ENCODE measurements around the gene USP5.
"Not testable (repeated sequence)": the region's sequence is repeated elsewhere in the genome, so short reads cannot be mapped to it uniquely, and the experiment has no call there.

The USP5 gene

GRCh38 chr12:6904280-6905276 lies 52.6 kb downstream of the USP5 start, which contains the start of gene LRRC23:
Gene LRRC23, plus strand, starts transcription at chr12:6904822. Its CDS starts 812 bp downstream, at chr12:6905634.
- DNase-seq (ENCODE audit: low read depth, low spot score) = peak; percentile 95
- in situ Hi-C loops (cut with HindIII; ENCODE audit: low sequenced_read_pairs) = no loop called here
- TF ChIP-seq CTCF (IDR thresholded peaks at IDR 0.05; ENCODE audit: low read depth, low read length) = no peak
- H3K4me3 ChIP-seq (ENCODE audit: low read depth, low read length) = peak within 1 kb of the TSS; percentile 85

GRCh38 chr12:6905414-6906040 lies 53.6 kb downstream of the USP5 start:
- DNase-seq (ENCODE audit: low read depth, low spot score) = no peak
- in situ Hi-C loops (cut with HindIII; ENCODE audit: low sequenced_read_pairs) = no loop called here
- H3K4me3 ChIP-seq (ENCODE audit: low read depth, low read length) = peak overlapping the region; percentile 85
- no peak for TF ChIP-seq CTCF (IDR thresholded peaks at IDR 0.05; ENCODE audit: low read depth, low read length)

GRCh38 chr12:6908141-6908540 lies 56.2 kb downstream of the USP5 start:
- in situ Hi-C loops (cut with HindIII; ENCODE audit: low sequenced_read_pairs); DNase-seq (ENCODE audit: low read depth, low spot score); H3K4me3 ChIP-seq (ENCODE audit: low read depth, low read length): not testable (repeated sequence)

GRCh38 chr12:6909421-6910145 lies 57.6 kb downstream of the USP5 start:
- TF ChIP-seq CTCF (IDR thresholded peaks at IDR 0.05; ENCODE audit: low read depth, low read length) = no peak
- in situ Hi-C loops (cut with HindIII; ENCODE audit: low sequenced_read_pairs) = no loop called here
- H3K4me3 ChIP-seq (ENCODE audit: low read depth, low read length) = no peak overlapping the region
- no peak for DNase-seq (ENCODE audit: low read depth, low spot score)

GRCh38 chr12:6912164-6912935 lies 60.4 kb downstream of the USP5 start:
- no peak overlapping the region for H3K4me3 ChIP-seq (ENCODE audit: low read depth, low read length)
- TF ChIP-seq CTCF (IDR thresholded peaks at IDR 0.05; ENCODE audit: low read depth, low read length) = no peak
- DNase-seq (ENCODE audit: low read depth, low spot score) = no peak
- in situ Hi-C loops (cut with HindIII; ENCODE audit: low sequenced_read_pairs) = no loop called here

- no peak for TF ChIP-seq CTCF (IDR thresholded peaks at IDR 0.05; ENCODE audit: low read depth, low read length)
- in situ Hi-C loops (cut with HindIII; ENCODE audit: low sequenced_read_pairs) = no loop called here
- H3K4me3 ChIP-seq (ENCODE audit: low read depth, low read length) = peak within 1 kb of the TSS; percentile 60
- peak; percentile 62 for DNase-seq (ENCODE audit: low read depth, low spot score)
Measured at GRCh38 chr12:6914246-6914946, 62.4 kb downstream of the USP5 start, which contains the start of gene ENO2. Gene ENO2, plus strand, starts transcription at chr12:6914580. Its CDS starts 1,253 bp downstream, at chr12:6915833.

Measured in astrocyte of the spinal cord (primary cell).